Muscle of leg (tissue), 11 donors: ENCODE measurements around the gene LSM10. TPM values are rescaled to one million over a fixed set of nuclear protein-coding genes. Genes with fewer than 3 reads are reported as not detected.

Experiments
- DNase-seq: peaks from one replicate; pipeline ENCODE4 v3.0.0; 2013
- H3K27ac ChIP-seq: one replicate; pipeline ENCODE4 v1.5.1; 2013; ENCODE audit warnings: mild to moderate bottlenecking, low read length, control low read depth
- H3K27me3 ChIP-seq: one replicate; pipeline ENCODE4 v1.6.1; 2013; ENCODE audit warnings: low read length; ENCODE audit not compliant: control insufficient read depth, insufficient read depth
- H3K36me3 ChIP-seq: one replicate; pipeline ENCODE4 v1.6.1; 2013; ENCODE audit warnings: low read length; ENCODE audit not compliant: control insufficient read depth, insufficient read depth
- H3K4me1 ChIP-seq: one replicate; pipeline ENCODE4 v1.6.1; 2013; ENCODE audit warnings: low read length; ENCODE audit not compliant: control insufficient read depth, insufficient read depth
- H3K4me3 ChIP-seq: one replicate; pipeline ENCODE4 v1.5.1; 2013; ENCODE audit warnings: low read length, control low read depth
- H3K9me3 ChIP-seq: replicated peaks from 2 replicates; pipeline ENCODE4 v1.6.1; 2013; ENCODE audit warnings: low read depth, low read length; ENCODE audit not compliant: control insufficient read depth
- WGBS: methylation state at CpG from one replicate; pipeline ENCODE4 v1.1.5; 2013; ENCODE audit warnings: missing lambda C conversion rate; ENCODE audit not compliant: insufficient coverage; 5-methylcytosine and 5-hydroxymethylcytosine counted together
- polyA plus RNA-seq, 8 donors: library from polyadenylated mRNA; unstranded; fragments of 120-200 nt; gene quantifications; one replicate each; pipeline versions ENCODE4 v1.2.1 to v1.2.3, GENCODE V29; 2013; ENCODE audit warnings: inconsistent platforms in 1 of 8, low replicate concordance in 1 of 8; ENCODE audit not compliant: insufficient read length in 8 of 8, insufficient read depth in 1 of 8
- total RNA-seq: library from RNA; stranded (reverse); fragments of 120-200 nt; gene quantifications from one replicate; pipeline ENCODE4 v1.2.4, GENCODE V29; 2013

Gene LSM10
- total and polyA plus RNA-seq, 9 donors = 5.2 to 26.4 (median 24.5) TPM

GRCh38 chr1:36344395-36344680 is 53.4 kb downstream of the LSM10 start:
- WGBS = 90% methylated on average over 8 of the region's 8 CpGs
- H3K36me3 ChIP-seq = peaks cover 56% of the 10 kb centered on the region
- no peak overlapping the region for H3K4me3 ChIP-seq
- H3K27ac ChIP-seq = no peak overlapping the region
- H3K4me1 ChIP-seq = peaks cover 4% of the 10 kb centered on the region
- no peaks in the 10 kb centered on the region for H3K9me3 ChIP-seq
- H3K27me3 ChIP-seq = no peaks in the 10 kb centered on the region
- DNase-seq = no peak

- H3K27ac ChIP-seq = no peak overlapping the region
- H3K36me3 ChIP-seq = peaks cover 53% of the 10 kb centered on the region
- no peak overlapping the region for H3K4me3 ChIP-seq
- WGBS = 87% methylated on average over 21 of the region's 24 CpGs
- peaks cover 2% of the 10 kb centered on the region for H3K4me1 ChIP-seq
- H3K27me3 ChIP-seq = no peaks in the 10 kb centered on the region
- DNase-seq = no peak
- H3K9me3 ChIP-seq = no peaks in the 10 kb centered on the region
Observed at GRCh38 chr1:36343651-36344394, 53.9 kb downstream of the LSM10 start.

Other genes with a start within 250 kb of the LSM10 start
- gene TRAPPC3, start 248.4 kb downstream of the LSM10 start, total RNA-seq = 42.1 TPM
- gene TRAPPC3, start 248.4 kb downstream of the LSM10 start, polyA plus RNA-seq = 10 to 100 TPM; 32.4 to 41.9 (median 35.8) TPM
- gene MAP7D1, start 241.7 kb downstream of the LSM10 start, total RNA-seq = 72.8 TPM
- 100 to 1,000 TPM; 133 to 197 (median 170) TPM for gene MAP7D1, start 241.7 kb downstream of the LSM10 start, polyA plus RNA-seq
- 55.6 TPM for gene THRAP3, start 173.5 kb downstream of the LSM10 start, total RNA-seq
- 100 to 1,000 TPM in 2 of 8 donors, 10 to 100 TPM in 6; 73.3 to 111 (median 92.7) TPM for gene THRAP3, start 173.5 kb downstream of the LSM10 start, polyA plus RNA-seq
- 2.3 TPM for gene SH3D21, start 91.5 kb downstream of the LSM10 start, total RNA-seq
- 1 to 10 TPM; 2.5 to 5.9 (median 3.5) TPM for gene SH3D21, start 91.5 kb downstream of the LSM10 start, polyA plus RNA-seq
- gene EVA1B, start 74.3 kb downstream of the LSM10 start, total RNA-seq = 58.3 TPM
- 10 to 100 TPM; 28.5 to 55.7 (median 45.5) TPM for gene EVA1B, start 74.3 kb downstream of the LSM10 start, polyA plus RNA-seq
- gene STK40, start 12.0 kb downstream of the LSM10 start, total RNA-seq = 12.3 TPM
- 10 to 100 TPM; 20.4 to 33.1 (median 25.4) TPM for gene STK40, start 12.0 kb downstream of the LSM10 start, polyA plus RNA-seq
- 7.0 TPM for gene OSCP1, start 52.5 kb upstream of the LSM10 start, total RNA-seq
- 1 to 10 TPM; 4.0 to 7.6 (median 4.8) TPM for gene OSCP1, start 52.5 kb upstream of the LSM10 start, polyA plus RNA-seq
- gene MRPS15, start 66.5 kb upstream of the LSM10 start, total RNA-seq = 44.6 TPM
- 10 to 100 TPM; 54.2 to 65.6 (median 60.1) TPM for gene MRPS15, start 66.5 kb upstream of the LSM10 start, polyA plus RNA-seq
- gene CSF3R, start 85.0 kb upstream of the LSM10 start, total RNA-seq = 1.3 TPM
- 1 to 10 TPM; 2.0 to 5.3 (median 3.3) TPM for gene CSF3R, start 85.0 kb upstream of the LSM10 start, polyA plus RNA-seq